Measurements from ENCODE around the gene EIF4G3.

GRCh38 chr1:20932437-20932977, 244.2 kb downstream of the EIF4G3 start:
- TF ChIP-seq CTCF (IDR thresholded peaks at IDR 0.05; ENCODE audit: low read length), result no peak
- no peak for TF ChIP-seq EZH2 (optimal IDR thresholded peaks at IDR 0.05; ENCODE audit: low read depth, low read length)
- no peak for TF ChIP-seq EZH2phosphoT487 (IDR thresholded peaks at IDR 0.05; ENCODE audit: low read length)
